ENCODE data around the gene NCAN.

- no peak for TF ChIP-seq CTCF (IDR thresholded peaks at IDR 0.05; ENCODE audit: poor library complexity, severe bottlenecking)
- TF ChIP-seq REST (IDR thresholded peaks at IDR 0.05; ENCODE audit: borderline replicate concordance) = no peak
- TF ChIP-seq SMC3 (conservative IDR thresholded peaks at IDR 0.05; ENCODE audit: poor library complexity) = no peak
Measured at GRCh38 chr19:19262190-19263057, 50.7 kb downstream of the NCAN start.

All from neural cell (in vitro differentiated cells).